OCI-LY1 (cell line): ENCODE measurements around the gene B3GAT1.

Source experiments
- H2AFZ ChIP-seq: fragments of 200-600 bp; sonication (generic), shearing (Covaris generic); 2 replicates; pipeline ENCODE4 v1.6.0; 2014; ENCODE audit warnings: antibody characterized with exemption, mild to moderate bottlenecking, low read length
- H3F3A ChIP-seq: fragments of 200-600 bp; sonication (generic), shearing (Covaris generic); 2 replicates; pipeline ENCODE4 v1.6.0; 2014; ENCODE audit warnings: mild to moderate bottlenecking, antibody characterized with exemption, low read length, moderate library complexity; ENCODE audit not compliant: insufficient read depth
- H3K27ac ChIP-seq: fragments of 200-600 bp; sonication (generic); 2 replicates; pipeline ENCODE4 v1.5.1; 2014; ENCODE audit warnings: low read length, mixed run types, mild to moderate bottlenecking, low read depth; ENCODE audit not compliant: poor library complexity, severe bottlenecking
- H3K27me3 ChIP-seq: fragments of 200-600 bp; sonication (generic); 2 replicates; pipeline ENCODE4 v1.6.0; 2014; ENCODE audit warnings: antibody characterized with exemption, mild to moderate bottlenecking, low read length, moderate library complexity; ENCODE audit not compliant: insufficient read depth
- H3K36me3 ChIP-seq: fragments of 200-600 bp; sonication (generic); 2 replicates; pipeline ENCODE4 v1.6.1; 2014; ENCODE audit warnings: mild to moderate bottlenecking, antibody characterized with exemption, low read length, moderate library complexity, mixed read lengths; ENCODE audit not compliant: insufficient read depth
- H3K4me1 ChIP-seq: fragments of 200-600 bp; sonication (generic); 2 replicates; pipeline ENCODE4 v1.5.1; 2014; ENCODE audit warnings: mild to moderate bottlenecking, low read length, moderate library complexity; ENCODE audit not compliant: insufficient read depth, severe bottlenecking
- H3K4me2 ChIP-seq: fragments of 200-600 bp; sonication (generic), shearing (Covaris generic); 2 replicates; pipeline ENCODE4 v1.6.1; 2014; ENCODE audit warnings: low read length
- H3K4me3 ChIP-seq: fragments of 200-600 bp; sonication (generic); 2 replicates; pipeline ENCODE4 v1.5.1; 2014; ENCODE audit warnings: low read length, low read depth, mild to moderate bottlenecking, mixed read lengths; ENCODE audit not compliant: poor library complexity, severe bottlenecking
- H3K79me2 ChIP-seq: fragments of 200-600 bp; shearing (Covaris generic); 2 replicates; pipeline ENCODE4 v1.6.1; 2016; ENCODE audit warnings: mixed run types, low read length, mixed read lengths; ENCODE audit not compliant: insufficient read depth
- H3K9ac ChIP-seq: fragments of 200-600 bp; sonication (generic), shearing (Covaris generic); 2 replicates; pipeline ENCODE4 v1.6.1; 2014; ENCODE audit warnings: mild to moderate bottlenecking, low read length, mixed read lengths
- H3K9me2 ChIP-seq: fragments of 200-600 bp; sonication (generic), shearing (Covaris generic); 2 replicates; pipeline ENCODE4 v1.6.1; 2014; ENCODE audit warnings: low read depth, mild to moderate bottlenecking, low read length, mixed read lengths
- H3K9me3 ChIP-seq: fragments of 200-600 bp; shearing (Covaris generic); 2 replicates; pipeline ENCODE4 v1.6.1; 2014; ENCODE audit warnings: low read length, mixed read lengths
- H4K20me1 ChIP-seq: fragments of 200-600 bp; sonication (generic), shearing (Covaris generic); 2 replicates; pipeline ENCODE4 v1.6.0; 2016; ENCODE audit warnings: mild to moderate bottlenecking, low read length; ENCODE audit not compliant: insufficient read depth
- EZH2 ChIP-seq: fragments of 200-600 bp; sonication (generic), shearing (Covaris generic); IDR thresholded peaks from 2 replicates; pipeline ENCODE4 v1.8.0; 2017; ENCODE audit warnings: borderline replicate concordance, mixed run types, mild to moderate bottlenecking, antibody characterized with exemption, low read length, moderate library complexity, mixed read lengths
- TF ChIP-seq, protein P1 (sequence below): fragments of 200-600 bp; sonication (generic), shearing (Covaris generic); IDR thresholded peaks from 2 replicates; pipeline ENCODE4 v1.5.1; 2017; ENCODE audit warnings: mild to moderate bottlenecking, antibody characterized with exemption, low read length, moderate library complexity, mixed read lengths

Gene B3GAT1

DNA sequence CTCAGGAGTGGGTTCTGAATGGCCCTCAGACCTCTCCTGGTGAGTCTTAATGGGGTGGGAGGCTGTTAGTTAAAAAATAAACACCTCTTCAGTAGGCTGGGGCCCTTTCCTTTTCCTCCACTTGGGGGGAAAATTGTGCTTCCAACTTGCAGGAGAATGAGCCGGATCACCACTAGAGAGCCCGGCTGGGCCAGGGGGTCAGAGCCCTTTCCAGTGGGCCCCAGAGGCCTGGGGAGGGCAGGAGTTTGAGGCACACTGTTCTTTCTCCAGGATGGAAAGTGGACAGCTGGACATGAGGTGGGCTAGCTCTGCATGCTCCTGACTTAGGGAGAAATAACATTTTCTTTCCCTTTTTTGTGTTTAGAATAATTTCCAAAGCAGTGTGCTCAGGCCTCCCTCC is 32.8 kb downstream of the B3GAT1 start:
- Histone ChIP-seq H3K9me3 (no peaks in the 10 kb centered on the region), H3K9ac (no peak overlapping the region), H3K27ac (no peak overlapping the region), H3K27me3 (no peaks in the 10 kb centered on the region), H3K4me1 (no peaks in the 10 kb centered on the region), H4K20me1 (no peaks in the 10 kb centered on the region), H2AFZ (no peak overlapping the region), H3F3A (no peaks in the 10 kb centered on the region), H3K36me3 (no peaks in the 10 kb centered on the region), H3K79me2 (no peaks in the 10 kb centered on the region), H3K4me3 (no peak overlapping the region), H3K9me2 (no peaks in the 10 kb centered on the region), H3K4me2 (no peak overlapping the region)
- TF ChIP-seq, protein P1, sequence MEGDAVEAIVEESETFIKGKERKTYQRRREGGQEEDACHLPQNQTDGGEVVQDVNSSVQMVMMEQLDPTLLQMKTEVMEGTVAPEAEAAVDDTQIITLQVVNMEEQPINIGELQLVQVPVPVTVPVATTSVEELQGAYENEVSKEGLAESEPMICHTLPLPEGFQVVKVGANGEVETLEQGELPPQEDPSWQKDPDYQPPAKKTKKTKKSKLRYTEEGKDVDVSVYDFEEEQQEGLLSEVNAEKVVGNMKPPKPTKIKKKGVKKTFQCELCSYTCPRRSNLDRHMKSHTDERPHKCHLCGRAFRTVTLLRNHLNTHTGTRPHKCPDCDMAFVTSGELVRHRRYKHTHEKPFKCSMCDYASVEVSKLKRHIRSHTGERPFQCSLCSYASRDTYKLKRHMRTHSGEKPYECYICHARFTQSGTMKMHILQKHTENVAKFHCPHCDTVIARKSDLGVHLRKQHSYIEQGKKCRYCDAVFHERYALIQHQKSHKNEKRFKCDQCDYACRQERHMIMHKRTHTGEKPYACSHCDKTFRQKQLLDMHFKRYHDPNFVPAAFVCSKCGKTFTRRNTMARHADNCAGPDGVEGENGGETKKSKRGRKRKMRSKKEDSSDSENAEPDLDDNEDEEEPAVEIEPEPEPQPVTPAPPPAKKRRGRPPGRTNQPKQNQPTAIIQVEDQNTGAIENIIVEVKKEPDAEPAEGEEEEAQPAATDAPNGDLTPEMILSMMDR = no peak
- no peak for TF ChIP-seq EZH2

- Histone ChIP-seq H3K4me1 (no peaks in the 10 kb centered on the region), H3K4me3 (no peak overlapping the region), H2AFZ (no peak overlapping the region), H4K20me1 (no peaks in the 10 kb centered on the region), H3K9ac (no peak overlapping the region), H3K4me2 (no peak overlapping the region), H3F3A (no peaks in the 10 kb centered on the region), H3K79me2 (no peaks in the 10 kb centered on the region), H3K36me3 (no peaks in the 10 kb centered on the region), H3K9me3 (no peaks in the 10 kb centered on the region), H3K27ac (no peak overlapping the region), H3K27me3 (no peaks in the 10 kb centered on the region), H3K9me2 (no peaks in the 10 kb centered on the region)
- TF ChIP-seq, protein P1 = no peak
- TF ChIP-seq EZH2 = no peak
Measured at GRCh38 chr11:134377876-134378275, 34.2 kb downstream of the B3GAT1 start.

DNA sequence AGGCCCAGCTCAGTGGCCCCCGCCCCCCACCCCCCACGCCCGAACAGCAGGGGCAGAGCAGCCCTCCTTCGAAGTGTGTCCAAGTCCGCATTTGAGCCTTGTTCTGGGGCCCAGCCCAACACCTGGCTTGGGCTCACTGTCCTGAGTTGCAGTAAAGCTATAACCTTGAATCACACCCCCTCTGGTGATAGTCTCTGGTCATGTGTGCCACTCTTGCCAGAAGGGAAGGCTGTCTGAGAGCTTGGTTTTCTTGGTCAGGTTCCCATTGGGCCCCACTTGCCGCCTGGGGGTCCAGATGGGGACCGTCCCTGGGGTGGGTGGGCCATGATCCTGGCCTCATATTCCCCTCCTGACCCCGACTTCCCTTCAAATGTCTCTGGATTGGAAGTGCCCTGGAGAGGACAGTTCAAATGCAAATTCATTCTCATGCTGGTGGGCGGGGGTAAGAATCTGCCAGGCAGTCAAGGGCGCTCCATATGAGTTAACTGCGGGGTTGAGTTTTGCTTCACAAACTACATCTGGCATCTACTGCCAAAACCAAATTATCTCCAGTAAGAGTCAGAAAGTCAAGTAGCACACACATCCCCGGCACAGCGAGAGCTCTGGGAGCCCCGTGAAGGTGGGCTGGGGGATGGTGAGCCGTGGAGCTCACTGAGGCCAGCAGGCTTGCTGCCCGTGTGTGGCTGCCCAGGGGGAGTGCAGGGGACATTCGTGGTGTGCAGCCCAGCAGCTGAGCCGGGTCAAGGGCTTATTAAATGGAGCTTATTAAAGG is 35.7 kb downstream of the B3GAT1 start:
- Histone ChIP-seq H4K20me1 (no peaks in the 10 kb centered on the region), H2AFZ (no peak overlapping the region), H3K79me2 (no peaks in the 10 kb centered on the region), H3K9me3 (no peaks in the 10 kb centered on the region), H3F3A (no peaks in the 10 kb centered on the region), H3K4me1 (no peaks in the 10 kb centered on the region), H3K4me2 (no peak overlapping the region), H3K9me2 (no peaks in the 10 kb centered on the region), H3K27me3 (no peaks in the 10 kb centered on the region), H3K27ac (no peak overlapping the region), H3K4me3 (no peak overlapping the region), H3K9ac (no peak overlapping the region), H3K36me3 (no peaks in the 10 kb centered on the region)
- TF ChIP-seq, protein P1 = no peak
- no peak for TF ChIP-seq EZH2
